ENCODE results near the gene EVA1B.

Gene EVA1B

GRCh38 chr1:36323636-36324352, at the start of gene EVA1B:
EVA1B (minus strand) TSS chr1:36323645; CDS start chr1:36323037, 608 bp downstream.
- in situ Hi-C loops (cut with MboI; ENCODE audit: low sequenced_read_pairs), result no loop called here

GRCh38 chr1:36372617-36373016, 49.2 kb upstream of the EVA1B start:
- in situ Hi-C loops (cut with MboI; ENCODE audit: low sequenced_read_pairs), result no loop called here

- in situ Hi-C loops (cut with MboI; ENCODE audit: low sequenced_read_pairs), result no loop called here
Measured at GRCh38 chr1:36369061-36369861, 45.8 kb upstream of the EVA1B start.

GRCh38 chr1:36367798-36368197, 44.4 kb upstream of the EVA1B start:
- in situ Hi-C loops (cut with MboI; ENCODE audit: low sequenced_read_pairs), result no loop called here

- in situ Hi-C loops (cut with MboI; ENCODE audit: low sequenced_read_pairs), result no loop called here
Measured at GRCh38 chr1:36367066-36367465, 43.6 kb upstream of the EVA1B start.

- in situ Hi-C loops (cut with MboI; ENCODE audit: low sequenced_read_pairs), result no loop called here
Measured at GRCh38 chr1:36366091-36366661, 42.7 kb upstream of the EVA1B start.

- in situ Hi-C loops (cut with MboI; ENCODE audit: low sequenced_read_pairs), result no loop called here
Measured at GRCh38 chr1:36365381-36365780, 41.9 kb upstream of the EVA1B start.

- in situ Hi-C loops (cut with MboI; ENCODE audit: low sequenced_read_pairs), result no loop called here
Measured at GRCh38 chr1:36359911-36360550, 36.6 kb upstream of the EVA1B start.

GRCh38 chr1:36359383-36359782, 35.9 kb upstream of the EVA1B start:
- in situ Hi-C loops (cut with MboI; ENCODE audit: low sequenced_read_pairs), result no loop called here

- in situ Hi-C loops (cut with MboI; ENCODE audit: low sequenced_read_pairs), result no loop called here
Measured at GRCh38 chr1:36358514-36359084, 35.2 kb upstream of the EVA1B start.

GRCh38 chr1:36355811-36356210, 32.4 kb upstream of the EVA1B start:
- in situ Hi-C loops (cut with MboI; ENCODE audit: low sequenced_read_pairs), result no loop called here

GRCh38 chr1:36354486-36354885, 31.0 kb upstream of the EVA1B start:
- in situ Hi-C loops (cut with MboI; ENCODE audit: low sequenced_read_pairs), result no loop called here

- in situ Hi-C loops (cut with MboI; ENCODE audit: low sequenced_read_pairs), result no loop called here
Measured at GRCh38 chr1:36352910-36353878, 29.7 kb upstream of the EVA1B start.

GRCh38 chr1:36352125-36352909, 28.9 kb upstream of the EVA1B start:
- in situ Hi-C loops (cut with MboI; ENCODE audit: low sequenced_read_pairs), result no loop called here

GRCh38 chr1:36351227-36351977, 28.0 kb upstream of the EVA1B start:
- in situ Hi-C loops (cut with MboI; ENCODE audit: low sequenced_read_pairs), result no loop called here

GRCh38 chr1:36350659-36351226, 27.3 kb upstream of the EVA1B start:
- in situ Hi-C loops (cut with MboI; ENCODE audit: low sequenced_read_pairs), result no loop called here

GRCh38 chr1:36349839-36350238, 26.4 kb upstream of the EVA1B start:
- in situ Hi-C loops (cut with MboI; ENCODE audit: low sequenced_read_pairs), result loop anchor here (5.0 kb wide), 1 partner anchor 72 kb away; no protein-coding TSS in a partner anchor

GRCh38 chr1:36349241-36349671, 25.8 kb upstream of the EVA1B start:
- in situ Hi-C loops (cut with MboI; ENCODE audit: low sequenced_read_pairs), result loop anchor here (5.0 kb wide), 1 partner anchor 73 kb away; no protein-coding TSS in a partner anchor
